ENCODE results near the gene DGKZ.

DNA sequence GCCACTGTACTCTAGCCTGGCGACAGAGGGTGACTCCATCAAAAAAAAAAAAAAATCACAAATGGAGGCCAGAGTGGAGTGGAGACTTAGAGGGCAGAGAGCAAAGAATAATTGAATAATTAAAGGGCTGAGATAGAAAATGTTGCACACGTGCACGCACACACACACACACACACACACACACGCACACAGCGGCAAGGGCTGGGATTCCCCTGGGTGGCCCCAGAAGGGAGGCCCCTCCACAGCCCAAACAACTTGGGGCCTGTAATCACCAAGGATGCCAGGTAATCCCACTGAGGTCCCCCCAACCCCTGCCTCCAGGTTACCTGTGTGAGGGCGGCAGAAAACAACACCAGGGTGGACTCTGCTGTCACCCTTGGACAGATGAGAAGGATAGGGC is 12.0 kb upstream of the DGKZ start:
- TF ChIP-seq POLR2A (IDR thresholded peaks at IDR 0.05), result no peak
- TF ChIP-seq, protein P1, sequence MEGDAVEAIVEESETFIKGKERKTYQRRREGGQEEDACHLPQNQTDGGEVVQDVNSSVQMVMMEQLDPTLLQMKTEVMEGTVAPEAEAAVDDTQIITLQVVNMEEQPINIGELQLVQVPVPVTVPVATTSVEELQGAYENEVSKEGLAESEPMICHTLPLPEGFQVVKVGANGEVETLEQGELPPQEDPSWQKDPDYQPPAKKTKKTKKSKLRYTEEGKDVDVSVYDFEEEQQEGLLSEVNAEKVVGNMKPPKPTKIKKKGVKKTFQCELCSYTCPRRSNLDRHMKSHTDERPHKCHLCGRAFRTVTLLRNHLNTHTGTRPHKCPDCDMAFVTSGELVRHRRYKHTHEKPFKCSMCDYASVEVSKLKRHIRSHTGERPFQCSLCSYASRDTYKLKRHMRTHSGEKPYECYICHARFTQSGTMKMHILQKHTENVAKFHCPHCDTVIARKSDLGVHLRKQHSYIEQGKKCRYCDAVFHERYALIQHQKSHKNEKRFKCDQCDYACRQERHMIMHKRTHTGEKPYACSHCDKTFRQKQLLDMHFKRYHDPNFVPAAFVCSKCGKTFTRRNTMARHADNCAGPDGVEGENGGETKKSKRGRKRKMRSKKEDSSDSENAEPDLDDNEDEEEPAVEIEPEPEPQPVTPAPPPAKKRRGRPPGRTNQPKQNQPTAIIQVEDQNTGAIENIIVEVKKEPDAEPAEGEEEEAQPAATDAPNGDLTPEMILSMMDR (IDR thresholded peaks at IDR 0.05), result no peak
